ENCODE measurements around the gene LAMP5.

The LAMP5 gene

GRCh38 chr20:9516234-9516871, 2.0 kb downstream of the LAMP5 start:
- Histone ChIP-seq H3K4me3 (ENCODE audit: low read depth, low read length) (peak overlapping the region; percentile 66), H3K9ac (ENCODE audit: low read depth, low read length) (peak overlapping the region; percentile 29), H3K4me1 (ENCODE audit: control insufficient read depth, insufficient read depth, low read length) (peaks cover 31% of the 10 kb centered on the region), H3K9me3 (ENCODE audit: control insufficient read depth, insufficient read depth, low read length) (no peaks in the 10 kb centered on the region), H3K27me3 (ENCODE audit: control insufficient read depth, insufficient read depth, low read length) (peaks cover 90% of the 10 kb centered on the region), H3K36me3 (ENCODE audit: control insufficient read depth, insufficient read depth, low read length) (no peaks in the 10 kb centered on the region)

- peak overlapping the region; percentile 3 for H3K4me3 ChIP-seq (ENCODE audit: low read depth, low read length)
- H3K9ac ChIP-seq (ENCODE audit: low read depth, low read length): no peak overlapping the region
- H3K4me1 ChIP-seq (ENCODE audit: control insufficient read depth, insufficient read depth, low read length): peaks cover 33% of the 10 kb centered on the region
- no peaks in the 10 kb centered on the region for H3K9me3 ChIP-seq (ENCODE audit: control insufficient read depth, insufficient read depth, low read length)
- peaks cover 79% of the 10 kb centered on the region for H3K27me3 ChIP-seq (ENCODE audit: control insufficient read depth, insufficient read depth, low read length)
- no peaks in the 10 kb centered on the region for H3K36me3 ChIP-seq (ENCODE audit: control insufficient read depth, insufficient read depth, low read length)
These were observed 3.1 kb downstream of the LAMP5 start for GRCh38 chr20:9517297-9518162.

GRCh38 chr20:9518576-9519175, 4.3 kb downstream of the LAMP5 start:
- H3K9me3 ChIP-seq (ENCODE audit: control insufficient read depth, insufficient read depth, low read length): no peaks in the 10 kb centered on the region
- H3K9ac ChIP-seq (ENCODE audit: low read depth, low read length): no peak overlapping the region
- H3K27me3 ChIP-seq (ENCODE audit: control insufficient read depth, insufficient read depth, low read length): peaks cover 67% of the 10 kb centered on the region
- H3K36me3 ChIP-seq (ENCODE audit: control insufficient read depth, insufficient read depth, low read length): no peaks in the 10 kb centered on the region
- H3K4me3 ChIP-seq (ENCODE audit: low read depth, low read length): no peak overlapping the region
- H3K4me1 ChIP-seq (ENCODE audit: control insufficient read depth, insufficient read depth, low read length): peaks cover 33% of the 10 kb centered on the region

- Histone ChIP-seq H3K9me3 (ENCODE audit: control insufficient read depth, insufficient read depth, low read length) (no peaks in the 10 kb centered on the region), H3K4me1 (ENCODE audit: control insufficient read depth, insufficient read depth, low read length) (peaks cover 30% of the 10 kb centered on the region), H3K36me3 (ENCODE audit: control insufficient read depth, insufficient read depth, low read length) (no peaks in the 10 kb centered on the region), H3K4me3 (ENCODE audit: low read depth, low read length) (no peak overlapping the region), H3K27me3 (ENCODE audit: control insufficient read depth, insufficient read depth, low read length) (peaks cover 54% of the 10 kb centered on the region), H3K9ac (ENCODE audit: low read depth, low read length) (no peak overlapping the region)
These were observed 5.7 kb downstream of the LAMP5 start for GRCh38 chr20:9520086-9520485.

GRCh38 chr20:9523636-9524035, 9.2 kb downstream of the LAMP5 start:
- H3K36me3 ChIP-seq (ENCODE audit: control insufficient read depth, insufficient read depth, low read length): no peaks in the 10 kb centered on the region
- no peak overlapping the region for H3K9ac ChIP-seq (ENCODE audit: low read depth, low read length)
- peaks cover 17% of the 10 kb centered on the region for H3K4me1 ChIP-seq (ENCODE audit: control insufficient read depth, insufficient read depth, low read length)
- H3K9me3 ChIP-seq (ENCODE audit: control insufficient read depth, insufficient read depth, low read length): no peaks in the 10 kb centered on the region
- peaks cover 18% of the 10 kb centered on the region for H3K27me3 ChIP-seq (ENCODE audit: control insufficient read depth, insufficient read depth, low read length)
- H3K4me3 ChIP-seq (ENCODE audit: low read depth, low read length): no peak overlapping the region

- Histone ChIP-seq H3K27me3 (ENCODE audit: control insufficient read depth, insufficient read depth, low read length) (no peaks in the 10 kb centered on the region), H3K4me1 (ENCODE audit: control insufficient read depth, insufficient read depth, low read length) (peaks cover 13% of the 10 kb centered on the region), H3K9ac (ENCODE audit: low read depth, low read length) (no peak overlapping the region), H3K9me3 (ENCODE audit: control insufficient read depth, insufficient read depth, low read length) (no peaks in the 10 kb centered on the region), H3K4me3 (ENCODE audit: low read depth, low read length) (no peak overlapping the region), H3K36me3 (ENCODE audit: control insufficient read depth, insufficient read depth, low read length) (no peaks in the 10 kb centered on the region)
These were observed 17.2 kb downstream of the LAMP5 start for GRCh38 chr20:9531581-9531980.

- Histone ChIP-seq H3K9ac (ENCODE audit: low read depth, low read length) (no peak overlapping the region), H3K4me3 (ENCODE audit: low read depth, low read length) (no peak overlapping the region), H3K4me1 (ENCODE audit: control insufficient read depth, insufficient read depth, low read length) (peaks cover 13% of the 10 kb centered on the region), H3K27me3 (ENCODE audit: control insufficient read depth, insufficient read depth, low read length) (no peaks in the 10 kb centered on the region), H3K9me3 (ENCODE audit: control insufficient read depth, insufficient read depth, low read length) (no peaks in the 10 kb centered on the region), H3K36me3 (ENCODE audit: control insufficient read depth, insufficient read depth, low read length) (no peaks in the 10 kb centered on the region)
These were observed 17.9 kb downstream of the LAMP5 start for GRCh38 chr20:9532069-9532838.

- no peaks in the 10 kb centered on the region for H3K36me3 ChIP-seq (ENCODE audit: control insufficient read depth, insufficient read depth, low read length)
- H3K4me1 ChIP-seq (ENCODE audit: control insufficient read depth, insufficient read depth, low read length): peaks cover 13% of the 10 kb centered on the region
- no peaks in the 10 kb centered on the region for H3K27me3 ChIP-seq (ENCODE audit: control insufficient read depth, insufficient read depth, low read length)
- H3K9ac ChIP-seq (ENCODE audit: low read depth, low read length): no peak overlapping the region
- H3K9me3 ChIP-seq (ENCODE audit: control insufficient read depth, insufficient read depth, low read length): no peaks in the 10 kb centered on the region
- no peak overlapping the region for H3K4me3 ChIP-seq (ENCODE audit: low read depth, low read length)
These were observed 19.6 kb downstream of the LAMP5 start for GRCh38 chr20:9534025-9534424.

- no peak overlapping the region for H3K9ac ChIP-seq (ENCODE audit: low read depth, low read length)
- no peak overlapping the region for H3K4me3 ChIP-seq (ENCODE audit: low read depth, low read length)
- H3K9me3 ChIP-seq (ENCODE audit: control insufficient read depth, insufficient read depth, low read length): no peaks in the 10 kb centered on the region
- H3K27me3 ChIP-seq (ENCODE audit: control insufficient read depth, insufficient read depth, low read length): no peaks in the 10 kb centered on the region
- peaks cover 13% of the 10 kb centered on the region for H3K4me1 ChIP-seq (ENCODE audit: control insufficient read depth, insufficient read depth, low read length)
- H3K36me3 ChIP-seq (ENCODE audit: control insufficient read depth, insufficient read depth, low read length): no peaks in the 10 kb centered on the region
These were observed 21.1 kb downstream of the LAMP5 start for GRCh38 chr20:9535449-9535848.

- H3K4me1 ChIP-seq (ENCODE audit: control insufficient read depth, insufficient read depth, low read length): no peaks in the 10 kb centered on the region
- H3K27me3 ChIP-seq (ENCODE audit: control insufficient read depth, insufficient read depth, low read length): no peaks in the 10 kb centered on the region
These were observed 28.8 kb downstream of the LAMP5 start for GRCh38 chr20:9543214-9543613.

GRCh38 chr20:9550283-9550682, 35.9 kb downstream of the LAMP5 start:
- H3K9ac ChIP-seq (ENCODE audit: low read depth, low read length): no peak overlapping the region
- H3K9me3 ChIP-seq (ENCODE audit: control insufficient read depth, insufficient read depth, low read length): no peaks in the 10 kb centered on the region
- H3K36me3 ChIP-seq (ENCODE audit: control insufficient read depth, insufficient read depth, low read length): no peaks in the 10 kb centered on the region
- H3K27me3 ChIP-seq (ENCODE audit: control insufficient read depth, insufficient read depth, low read length): no peaks in the 10 kb centered on the region
- no peaks in the 10 kb centered on the region for H3K4me1 ChIP-seq (ENCODE audit: control insufficient read depth, insufficient read depth, low read length)
- H3K4me3 ChIP-seq (ENCODE audit: low read depth, low read length): no peak overlapping the region

More at GRCh38 chr20:9543214-9543613, 28.8 kb downstream of the LAMP5 start:
- H3K9ac ChIP-seq (ENCODE audit: low read depth, low read length): no peak overlapping the region
- no peaks in the 10 kb centered on the region for H3K9me3 ChIP-seq (ENCODE audit: control insufficient read depth, insufficient read depth, low read length)
- no peak overlapping the region for H3K4me3 ChIP-seq (ENCODE audit: low read depth, low read length)
- no peaks in the 10 kb centered on the region for H3K36me3 ChIP-seq (ENCODE audit: control insufficient read depth, insufficient read depth, low read length)
